ENCODE data around the gene PTPRA. TPM values are rescaled to one million over a fixed set of nuclear protein-coding genes. Genes with fewer than 3 reads are reported as not detected.
"Not testable (repeated sequence)": the region's sequence is repeated elsewhere in the genome, so short reads cannot be mapped to it uniquely, and the experiment has no call there.

The PTPRA gene
- total RNA-seq (10 to 100 TPM; 17.3 to 43.4 (median 32.2) TPM), polyA plus RNA-seq (10 to 100 TPM in 1 of 2 donors, 1 to 10 TPM in 1; 6.1 to 18.9 TPM)
- long read RNA-seq, donor 1, transcript PTPRA-201 (23 exons, 3,725 nt) = major isoform, 29 of 57 reads
- long read RNA-seq, donor 1, partial matches to known transcripts = 15 of 57 reads
- long read RNA-seq, donor 1, other reads (novel, unspliced or antisense) = 12 of 57 reads
- long read RNA-seq, donor 2, partial matches to known transcripts = 11 of 22 reads
- long read RNA-seq, donor 2, other reads (novel, unspliced or antisense) = 7 of 22 reads
- long read RNA-seq, donor 3, transcript PTPRA-201 (23 exons, 3,725 nt) = major isoform, 16 of 30 reads
- long read RNA-seq, donor 3, partial matches to known transcripts = 3 of 30 reads
- long read RNA-seq, donor 3, other reads (novel, unspliced or antisense) = 11 of 30 reads

- no peaks in the 10 kb centered on the region for H3K36me3 ChIP-seq
- peak in 1 of 12 donors; percentile 4 for TF ChIP-seq CTCF (IDR thresholded peaks at IDR 0.05)
- peak; percentile 15 to 95 for TF ChIP-seq POLR2A (IDR thresholded peaks at IDR 0.05)
- 0 to 1% (median 0%) methylated on average over 30 to 83 of the region's 83 CpGs for WGBS, 4 donors
- H3K9me3 ChIP-seq = no peaks in the 10 kb centered on the region
- peak; percentile 97 to 98 (median 97) for ATAC-seq
- no peaks in the 10 kb centered on the region for H3K27me3 ChIP-seq
- peak within 1 kb of the TSS; percentile 62 to 100 (median 84) for H3K4me3 ChIP-seq
- peaks cover 0 to 52% (median 31%) of the 10 kb centered on the region in 12 donors for H3K4me1 ChIP-seq
- peak; percentile 94 to 96 (median 95) for DNase-seq
- peak within 1 kb of the TSS; percentile 70 to 92 (median 80) for H3K27ac ChIP-seq
- intact Hi-C loops (cut with DNase I) = loop anchor here in 3 of 10 donors (1.0 to 10.0 kb wide), 4 partner anchors 32 to 129 kb away; partner anchors contain the start of genes PCED1A (in 2 of the 3) and VPS16 (in 2 of the 3)
Measured at GRCh38 chr20:2873010-2873746, at the start of gene PTPRA. Gene PTPRA (plus strand): TSS chr20:2873481. CDS start chr20:2964278, 90,797 bp downstream.

GRCh38 chr20:2825761-2826160 lies 47.5 kb upstream of the PTPRA start:
- H3K9me3 ChIP-seq = no peaks in the 10 kb centered on the region
- H3K27me3 ChIP-seq = peaks cover 7 to 46% (median 25%) of the 10 kb centered on the region in 9 donors
- DNase-seq (no peak), ATAC-seq (no peak)
- TF ChIP-seq CTCF (IDR thresholded peaks at IDR 0.05) = no peak
- no peak for TF ChIP-seq POLR2A (IDR thresholded peaks at IDR 0.05)
- intact Hi-C loops (cut with DNase I) = no loop called here
- no peak overlapping the region for H3K27ac ChIP-seq
- WGBS, 4 donors = 81 to 99% (median 93%) methylated on average over 2 of the region's 2 CpGs
- no peaks in the 10 kb centered on the region for H3K36me3 ChIP-seq
- no peak overlapping the region for H3K4me3 ChIP-seq
- peaks cover 0 to 9% (median 0%) of the 10 kb centered on the region in 12 donors for H3K4me1 ChIP-seq

GRCh38 chr20:2826655-2827054 lies 46.6 kb upstream of the PTPRA start:
- intact Hi-C loops (cut with DNase I) = no loop called here
- WGBS, 4 donors = 87 to 92% (median 89%) methylated on average over 4 of the region's 4 CpGs
- DNase-seq (no peak), ATAC-seq (no peak)
- H3K27ac ChIP-seq = no peak overlapping the region
- H3K36me3 ChIP-seq = no peaks in the 10 kb centered on the region
- H3K27me3 ChIP-seq = peaks cover 0 to 37% (median 16%) of the 10 kb centered on the region in 9 donors
- H3K4me3 ChIP-seq = no peak overlapping the region
- H3K4me1 ChIP-seq = peaks cover 0 to 7% (median 0%) of the 10 kb centered on the region in 12 donors
- H3K9me3 ChIP-seq = no peaks in the 10 kb centered on the region
- TF ChIP-seq CTCF (IDR thresholded peaks at IDR 0.05) = no peak
- TF ChIP-seq POLR2A (IDR thresholded peaks at IDR 0.05) = no peak

- no peak for TF ChIP-seq POLR2A (IDR thresholded peaks at IDR 0.05)
- no peak for TF ChIP-seq CTCF (IDR thresholded peaks at IDR 0.05)
- Histone ChIP-seq H3K9me3 (no peaks in the 10 kb centered on the region), H3K27ac (no peak overlapping the region), H3K4me1 (peaks cover 0 to 24% (median 0%) of the 10 kb centered on the region in 12 donors), H3K27me3 (peaks cover 0 to 30% (median 10%) of the 10 kb centered on the region in 9 donors), H3K36me3 (no peaks in the 10 kb centered on the region), H3K4me3 (no peak overlapping the region)
- WGBS, 4 donors = 61 to 73% (median 64%) methylated on average over 6 of the region's 6 CpGs
- intact Hi-C loops (cut with DNase I) = no loop called here
- DNase-seq (no peak), ATAC-seq (no peak)
Measured at GRCh38 chr20:2829376-2829775, 43.9 kb upstream of the PTPRA start.

- DNase-seq; H3K4me3 ChIP-seq; H3K36me3 ChIP-seq; H3K27ac ChIP-seq; ATAC-seq; intact Hi-C loops (cut with DNase I); H3K9me3 ChIP-seq: not testable (repeated sequence)
- Histone ChIP-seq H3K4me1 (peaks cover 0 to 24% (median 0%) of the 10 kb centered on the region in 12 donors), H3K27me3 (peaks cover 0 to 27% (median 10%) of the 10 kb centered on the region in 9 donors)
- 73 to 91% (median 84%) methylated on average over 7 of the region's 7 CpGs for WGBS, 4 donors
Measured at GRCh38 chr20:2831206-2831605, 42.1 kb upstream of the PTPRA start.

Data from heart left ventricle (tissue), 16 donors.